ENCODE results near the gene NFIA. TPM values are rescaled to one million over a fixed set of nuclear protein-coding genes. Genes with fewer than 3 reads are reported as not detected.

NFIA gene
- total and polyA plus RNA-seq, 12 donors: 15.6 to 109 (median 66.3) TPM

GRCh38 chr1:61091455-61091854 is 9.1 kb downstream of the NFIA start:
- WGBS, 4 donors: 27 to 35% (median 30%) methylated on average over 3 of the region's 3 CpGs
- no peaks in the 10 kb centered on the region for H3K27me3 ChIP-seq
- H3K4me1 ChIP-seq (replicated peaks in 1 of 2): peaks cover 15 to 86% of the 10 kb centered on the region in 2 donors
- intact Hi-C loops (cut with DNase I): no loop called here
- H3K4me3 ChIP-seq: no peak overlapping the region
- H3K9me3 ChIP-seq (replicated peaks in 1 of 3): no peaks in the 10 kb centered on the region
- no peak for TF ChIP-seq POLR2A (IDR thresholded peaks at IDR 0.05)
- no peak for TF ChIP-seq CTCF (IDR thresholded peaks at IDR 0.05)
- peaks cover 0 to 13% of the 10 kb centered on the region in 2 donors for H3K36me3 ChIP-seq (replicated peaks in 1 of 2)
- H3K27ac ChIP-seq: peak overlapping the region in 1 of 5 donors; percentile 7
- DNase-seq: no peak

GRCh38 chr1:61092642-61093041 is 10.3 kb downstream of the NFIA start:
- peaks cover 17 to 82% of the 10 kb centered on the region in 2 donors for H3K4me1 ChIP-seq (replicated peaks in 1 of 2)
- H3K27ac ChIP-seq: peak overlapping the region in 1 of 5 donors; percentile 38
- WGBS, 4 donors: 82 to 89% (median 87%) methylated on average over 5 of the region's 5 CpGs
- intact Hi-C loops (cut with DNase I): no loop called here
- H3K9me3 ChIP-seq (replicated peaks in 1 of 3): no peaks in the 10 kb centered on the region
- no peak overlapping the region for H3K4me3 ChIP-seq
- no peaks in the 10 kb centered on the region for H3K27me3 ChIP-seq
- DNase-seq: no peak
- no peak for TF ChIP-seq POLR2A (IDR thresholded peaks at IDR 0.05)
- TF ChIP-seq CTCF (IDR thresholded peaks at IDR 0.05): no peak
- peaks cover 0 to 13% of the 10 kb centered on the region in 2 donors for H3K36me3 ChIP-seq (replicated peaks in 1 of 2)

GRCh38 chr1:61093525-61094137 is 11.3 kb downstream of the NFIA start:
- H3K4me1 ChIP-seq (replicated peaks in 1 of 2): peaks cover 25 to 85% of the 10 kb centered on the region in 2 donors
- no peak overlapping the region for H3K4me3 ChIP-seq
- no peak for TF ChIP-seq CTCF (IDR thresholded peaks at IDR 0.05)
- TF ChIP-seq POLR2A (IDR thresholded peaks at IDR 0.05): no peak
- no peak for DNase-seq
- no peaks in the 10 kb centered on the region for H3K9me3 ChIP-seq (replicated peaks in 1 of 3)
- H3K27ac ChIP-seq: no peak overlapping the region
- intact Hi-C loops (cut with DNase I): no loop called here
- 84 to 91% (median 90%) methylated on average over 2 of the region's 2 CpGs for WGBS, 4 donors
- peaks cover 0 to 7% of the 10 kb centered on the region in 2 donors for H3K36me3 ChIP-seq (replicated peaks in 1 of 2)
- no peaks in the 10 kb centered on the region for H3K27me3 ChIP-seq

- no peak for DNase-seq
- H3K4me3 ChIP-seq: no peak overlapping the region
- no peaks in the 10 kb centered on the region for H3K27me3 ChIP-seq
- WGBS, 4 donors: 54 to 68% (median 66%) methylated on average over 4 of the region's 4 CpGs
- H3K27ac ChIP-seq: peak overlapping the region in 2 of 5 donors; percentile 4 to 32
- peaks cover 25 to 73% of the 10 kb centered on the region in 2 donors for H3K4me1 ChIP-seq (replicated peaks in 1 of 2)
- intact Hi-C loops (cut with DNase I): no loop called here
- no peaks in the 10 kb centered on the region for H3K36me3 ChIP-seq (replicated peaks in 1 of 2)
- no peak for TF ChIP-seq POLR2A (IDR thresholded peaks at IDR 0.05)
- no peak for TF ChIP-seq CTCF (IDR thresholded peaks at IDR 0.05)
- no peaks in the 10 kb centered on the region for H3K9me3 ChIP-seq (replicated peaks in 1 of 3)
These were observed 12.5 kb downstream of the NFIA start for GRCh38 chr1:61094677-61095469.
